Mammary epithelial cell (primary cell): ENCODE data around the gene UBL7.

ENCODE experiments used
- CTCF ChIP-seq, 2 donors: IDR thresholded peaks in 1 of 2; conservative IDR thresholded peaks in 1 of 2; 2 replicates each; pipeline ENCODE4 v1.5.1; 2011 to 2012; ENCODE audit warnings: inconsistent platforms in 2 of 2, low read length in 2 of 2, mild to moderate bottlenecking in 2 of 2, control low read depth in 1 of 2, low read depth in 1 of 2; ENCODE audit not compliant: insufficient read depth in 1 of 2; ENCODE audit errors: extremely low read depth in 1 of 2
- EZH2 ChIP-seq: IDR thresholded peaks from 2 replicates; pipeline ENCODE4 v1.6.1; 2012; ENCODE audit warnings: low read length, inconsistent platforms, borderline replicate concordance

- no peak for TF ChIP-seq CTCF (conservative IDR thresholded peaks at IDR 0.05 in 1 of 2, IDR thresholded peaks at IDR 0.05 in 1 of 2; ENCODE audit: extremely low read depth in 1 of 2, insufficient read depth in 1 of 2, low read depth in 1 of 2, low read length in 2 of 2)
- TF ChIP-seq EZH2: no peak
These were observed 29.8 kb downstream of the UBL7 start for GRCh38 chr15:74431116-74431515.
